Thoracic aorta (tissue), 2 donors: ENCODE measurements around the gene ST8SIA2. TPM values are rescaled to one million over a fixed set of nuclear protein-coding genes. Genes with fewer than 3 reads are reported as not detected.

Source experiments
- ATAC-seq: fragments of 150-250 bp; one replicate; pipeline ENCODE4 v1.8.0; 2017; ENCODE audit warnings: low read depth; ENCODE audit not compliant: insufficient number of reproducible peaks, low FRiP score
- DNase-seq: peaks from one replicate; pipeline ENCODE4 v3.0.0-alpha.2; 2020; ENCODE audit warnings: low spot score
- H3K27ac ChIP-seq, 2 donors: fragments of 200-600 bp; sonication (generic); 1 replicate in 1 of 2; 2 replicates in 1 of 2; pipeline ENCODE4 v1.5.1; 2016; ENCODE audit warnings: mild to moderate bottlenecking in 2 of 2, moderate library complexity in 2 of 2
- H3K27me3 ChIP-seq: fragments of 200-600 bp; sonication (generic); replicated peaks from 2 replicates; pipeline ENCODE4 v1.6.0; 2016; ENCODE audit warnings: mild to moderate bottlenecking; ENCODE audit not compliant: insufficient read depth
- H3K36me3 ChIP-seq: fragments of 200-600 bp; sonication (generic); one replicate; pipeline ENCODE4 v1.5.1; 2016
- H3K4me1 ChIP-seq, 2 donors: fragments of 200-600 bp; sonication (generic); 1 replicate in 1 of 2; 2 replicates in 1 of 2; pipeline versions ENCODE4 v1.5.1 to v1.6.0; 2016; ENCODE audit warnings: low read depth in 2 of 2, mild to moderate bottlenecking in 1 of 2; ENCODE audit not compliant: control insufficient read depth in 1 of 2
- H3K4me3 ChIP-seq: fragments of 200-600 bp; sonication (generic); 2 replicates; pipeline ENCODE4 v1.5.1; 2016; ENCODE audit warnings: mild to moderate bottlenecking
- H3K9me3 ChIP-seq: fragments of 200-600 bp; sonication (generic); 2 replicates; pipeline ENCODE4 v1.5.1; 2016
- CTCF ChIP-seq: fragments of 200-600 bp; sonication (generic); IDR thresholded peaks from one replicate; pipeline ENCODE4 v1.5.1; 2019; ENCODE audit warnings: antibody characterized with exemption
- total RNA-seq, 2 donors: library from RNA; depleted of rRNA; stranded (reverse); fragments of >200 nt; gene quantifications; one replicate each; pipeline versions ENCODE4 v1.1.0 to v1.2.3, GENCODE V29; 2016

Gene ST8SIA2
- total RNA-seq, 2 donors from 2014 or later: not detected

- Histone ChIP-seq H3K36me3 (no peaks in the 10 kb centered on the region), H3K27me3 (no peaks in the 10 kb centered on the region), H3K27ac (no peak overlapping the region), H3K4me3 (no peak overlapping the region), H3K4me1 (no peaks in the 10 kb centered on the region), H3K9me3 (no peaks in the 10 kb centered on the region)
- no peak for DNase-seq
- no peak for TF ChIP-seq CTCF
- ATAC-seq: no peak
Observed at GRCh38 chr15:92463826-92464225, 70.1 kb downstream of the ST8SIA2 start.

- no peaks in the 10 kb centered on the region for H3K36me3 ChIP-seq
- TF ChIP-seq CTCF: no peak
- H3K27me3 ChIP-seq: no peaks in the 10 kb centered on the region
- H3K9me3 ChIP-seq: no peaks in the 10 kb centered on the region
- no peak for DNase-seq
- no peak for ATAC-seq
- no peak overlapping the region for H3K4me3 ChIP-seq
- H3K27ac ChIP-seq: no peak overlapping the region
- no peaks in the 10 kb centered on the region for H3K4me1 ChIP-seq
Observed at GRCh38 chr15:92466834-92467233, 73.2 kb downstream of the ST8SIA2 start.

GRCh38 chr15:92467245-92467644, 73.6 kb downstream of the ST8SIA2 start:
- no peak for TF ChIP-seq CTCF
- no peak for DNase-seq

GRCh38 chr15:92468991-92469390, 75.3 kb downstream of the ST8SIA2 start:
- H3K4me3 ChIP-seq: no peak overlapping the region
- no peak for TF ChIP-seq CTCF
- DNase-seq (no peak), ATAC-seq (no peak)
- H3K9me3 ChIP-seq: no peaks in the 10 kb centered on the region
- no peaks in the 10 kb centered on the region for H3K4me1 ChIP-seq
- no peaks in the 10 kb centered on the region for H3K36me3 ChIP-seq
- H3K27me3 ChIP-seq: no peaks in the 10 kb centered on the region
- H3K27ac ChIP-seq: no peak overlapping the region

More at GRCh38 chr15:92467245-92467644, 73.6 kb downstream of the ST8SIA2 start:
- no peaks in the 10 kb centered on the region for H3K27me3 ChIP-seq
- no peak overlapping the region for H3K27ac ChIP-seq
- H3K36me3 ChIP-seq: no peaks in the 10 kb centered on the region
- H3K9me3 ChIP-seq: no peaks in the 10 kb centered on the region
- H3K4me3 ChIP-seq: no peak overlapping the region
- no peak for ATAC-seq
- no peaks in the 10 kb centered on the region for H3K4me1 ChIP-seq

- Histone ChIP-seq H3K27me3 (no peaks in the 10 kb centered on the region), H3K4me1 (no peaks in the 10 kb centered on the region), H3K4me3 (no peak overlapping the region), H3K36me3 (no peaks in the 10 kb centered on the region), H3K9me3 (no peaks in the 10 kb centered on the region), H3K27ac (no peak overlapping the region)
- DNase-seq: no peak
- no peak for TF ChIP-seq CTCF
- ATAC-seq: no peak
Observed at GRCh38 chr15:92471288-92471687, 77.6 kb downstream of the ST8SIA2 start.
